NCI-H146 (cell line): ENCODE measurements around the gene DCT.

Source experiments
- DNase-seq: peaks from one replicate; lab custom pipeline; 2025; lab: John Stamatoyannopoulos, UW

The DCT gene

GRCh38 chr13:94454334-94454733 is 25.1 kb downstream of the DCT start:
- no peak for DNase-seq

GRCh38 chr13:94444826-94445225 is 34.7 kb downstream of the DCT start:
- no peak for DNase-seq

GRCh38 chr13:94435604-94436226 is 43.8 kb downstream of the DCT start:
- DNase-seq: peak; percentile 82

- DNase-seq: peak; percentile 91
These were observed 46.2 kb downstream of the DCT start for GRCh38 chr13:94433055-94433961.

- no peak for DNase-seq
These were observed 47.5 kb downstream of the DCT start for GRCh38 chr13:94431987-94432386.

GRCh38 chr13:94431574-94431973 is 47.9 kb downstream of the DCT start:
- no peak for DNase-seq

GRCh38 chr13:94427313-94427953 is 52.0 kb downstream of the DCT start:
- peak; percentile 89 for DNase-seq

- no peak for DNase-seq
These were observed 59.6 kb downstream of the DCT start for GRCh38 chr13:94419925-94420305.

GRCh38 chr13:94419304-94419924 is 60.1 kb downstream of the DCT start:
- DNase-seq: no peak

GRCh38 chr13:94417294-94417693 is 62.2 kb downstream of the DCT start:
- DNase-seq: no peak

- peak; percentile 91 for DNase-seq
These were observed 62.9 kb downstream of the DCT start for GRCh38 chr13:94416454-94417080.

GRCh38 chr13:94415500-94416237 is 63.8 kb downstream of the DCT start:
- DNase-seq: peak; percentile 91

GRCh38 chr13:94414708-94415107 is 64.8 kb downstream of the DCT start:
- peak; percentile 81 for DNase-seq

- peak; percentile 11 for DNase-seq
These were observed 65.3 kb downstream of the DCT start for GRCh38 chr13:94414141-94414540.

GRCh38 chr13:94413598-94413944 is 65.9 kb downstream of the DCT start:
- no peak for DNase-seq

GRCh38 chr13:94412870-94413597 is 66.4 kb downstream of the DCT start:
- DNase-seq: peak; percentile 35

GRCh38 chr13:94411747-94412146 is 67.7 kb downstream of the DCT start:
- no peak for DNase-seq

- DNase-seq: no peak
These were observed 71.0 kb downstream of the DCT start for GRCh38 chr13:94408314-94409036.

GRCh38 chr13:94400874-94401273 is 78.6 kb downstream of the DCT start:
- DNase-seq: no peak

GRCh38 chr13:94399812-94400211 is 79.7 kb downstream of the DCT start:
- DNase-seq: no peak
